DND-41 (cell line): ENCODE measurements around the gene RASAL2.

Experiments used
- EZH2 ChIP-seq: IDR thresholded peaks from 3 replicates; pipeline ENCODE4 v1.6.1; 2012; ENCODE audit warnings: borderline replicate concordance, low read depth, mild to moderate bottlenecking, moderate library complexity, low read length, inconsistent platforms; ENCODE audit not compliant: severe bottlenecking
- TF ChIP-seq, protein P1 (sequence below): IDR thresholded peaks from 2 replicates; pipeline ENCODE4 v1.5.1; 2012; ENCODE audit warnings: borderline replicate concordance, low read length, moderate library complexity, mild to moderate bottlenecking; ENCODE audit not compliant: poor library complexity, severe bottlenecking; ENCODE audit errors: extremely low read depth

- TF ChIP-seq, protein P1, sequence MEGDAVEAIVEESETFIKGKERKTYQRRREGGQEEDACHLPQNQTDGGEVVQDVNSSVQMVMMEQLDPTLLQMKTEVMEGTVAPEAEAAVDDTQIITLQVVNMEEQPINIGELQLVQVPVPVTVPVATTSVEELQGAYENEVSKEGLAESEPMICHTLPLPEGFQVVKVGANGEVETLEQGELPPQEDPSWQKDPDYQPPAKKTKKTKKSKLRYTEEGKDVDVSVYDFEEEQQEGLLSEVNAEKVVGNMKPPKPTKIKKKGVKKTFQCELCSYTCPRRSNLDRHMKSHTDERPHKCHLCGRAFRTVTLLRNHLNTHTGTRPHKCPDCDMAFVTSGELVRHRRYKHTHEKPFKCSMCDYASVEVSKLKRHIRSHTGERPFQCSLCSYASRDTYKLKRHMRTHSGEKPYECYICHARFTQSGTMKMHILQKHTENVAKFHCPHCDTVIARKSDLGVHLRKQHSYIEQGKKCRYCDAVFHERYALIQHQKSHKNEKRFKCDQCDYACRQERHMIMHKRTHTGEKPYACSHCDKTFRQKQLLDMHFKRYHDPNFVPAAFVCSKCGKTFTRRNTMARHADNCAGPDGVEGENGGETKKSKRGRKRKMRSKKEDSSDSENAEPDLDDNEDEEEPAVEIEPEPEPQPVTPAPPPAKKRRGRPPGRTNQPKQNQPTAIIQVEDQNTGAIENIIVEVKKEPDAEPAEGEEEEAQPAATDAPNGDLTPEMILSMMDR = no peak
- TF ChIP-seq EZH2 = no peak
Observed at GRCh38 chr1:178533121-178533946, 439.4 kb downstream of the RASAL2 start.
